AG10803 (cell line): ENCODE results near the gene FARP1.

ENCODE experiments used
- DNase-seq: peaks from one replicate; pipeline ENCODE4 v3.0.0; 2010; ENCODE audit warnings: low read depth
- H3K4me3 ChIP-seq: 2 replicates; pipeline ENCODE4 v1.5.1; 2011; ENCODE audit warnings: mild to moderate bottlenecking, low read length, control low read depth
- CTCF ChIP-seq: conservative IDR thresholded peaks from 2 replicates; pipeline ENCODE4 v1.5.1; 2011; ENCODE audit warnings: mild to moderate bottlenecking, low read length, control low read depth, inconsistent platforms

FARP1 gene

GRCh38 chr13:98219685-98220084 is 76.8 kb downstream of the FARP1 start:
- no peak for DNase-seq
- no peak for TF ChIP-seq CTCF
- H3K4me3 ChIP-seq, result no peak overlapping the region

GRCh38 chr13:98220271-98220791 is 77.4 kb downstream of the FARP1 start:
- TF ChIP-seq CTCF, result no peak
- no peak overlapping the region for H3K4me3 ChIP-seq
- DNase-seq, result no peak

- peak; percentile 43 for DNase-seq
- TF ChIP-seq CTCF, result no peak
Measured at GRCh38 chr13:98221234-98221633, 78.3 kb downstream of the FARP1 start.

GRCh38 chr13:98222081-98222554 is 79.2 kb downstream of the FARP1 start:
- H3K4me3 ChIP-seq, result no peak overlapping the region
- TF ChIP-seq CTCF, result no peak
- DNase-seq, result peak; percentile 71

More at GRCh38 chr13:98221234-98221633, 78.3 kb downstream of the FARP1 start:
- H3K4me3 ChIP-seq, result no peak overlapping the region

GRCh38 chr13:98222816-98223215 is 79.9 kb downstream of the FARP1 start:
- TF ChIP-seq CTCF, result no peak
- DNase-seq, result no peak
- no peak overlapping the region for H3K4me3 ChIP-seq

- DNase-seq, result no peak
- TF ChIP-seq CTCF, result no peak
- no peak overlapping the region for H3K4me3 ChIP-seq
Measured at GRCh38 chr13:98223741-98224140, 80.8 kb downstream of the FARP1 start.

- no peak overlapping the region for H3K4me3 ChIP-seq
- no peak for DNase-seq
- no peak for TF ChIP-seq CTCF
Measured at GRCh38 chr13:98224557-98224956, 81.7 kb downstream of the FARP1 start.
